ENCODE measurements around the gene DES. TPM values are rescaled to one million over a fixed set of nuclear protein-coding genes. Genes with fewer than 3 reads are reported as not detected.

The DES gene
- not detected for polyA plus RNA-seq (2012; ENCODE audit: low read depth, missing spikeins)

GRCh38 chr2:219418155-219419011, at the start of gene DES:
Gene DES (plus strand): TSS chr2:219418377. CDS start chr2:219418463, 86 bp downstream.
- no peak for TF ChIP-seq POLR2AphosphoS5 (IDR thresholded peaks at IDR 0.05; ENCODE audit: low read depth, low read length)
- TF ChIP-seq PAX5 (IDR thresholded peaks at IDR 0.05; ENCODE audit: insufficient read depth, low read length, severe bottlenecking): no peak
- TF ChIP-seq POLR2A (IDR thresholded peaks at IDR 0.05; ENCODE audit: low read depth, low read length): no peak
- no peak for TF ChIP-seq POU2F2 (IDR thresholded peaks at IDR 0.05; ENCODE audit: low read depth, low read length)
- no peak for TF ChIP-seq TAF1 (IDR thresholded peaks at IDR 0.05; ENCODE audit: low read depth, low read length)
- no peak for TF ChIP-seq SPI1 (IDR thresholded peaks at IDR 0.05; ENCODE audit: low read depth, low read length)

GRCh38 chr2:219368690-219369191, 49.4 kb upstream of the DES start:
- TF ChIP-seq POU2F2 (IDR thresholded peaks at IDR 0.05; ENCODE audit: low read depth, low read length): no peak
- no peak for DNase-seq (ENCODE audit: insufficient read length, low spot score)
- no peak for FAIRE-seq

More at GRCh38 chr2:219418155-219419011, at the start of gene DES:
- no peak for FAIRE-seq
- DNase-seq (ENCODE audit: insufficient read length, low spot score): no peak

- DNase-seq (ENCODE audit: insufficient read length, low spot score) (no peak), FAIRE-seq (no peak)
- TF ChIP-seq POLR2A (IDR thresholded peaks at IDR 0.05; ENCODE audit: low read depth, low read length) (no peak), POLR2AphosphoS5 (IDR thresholded peaks at IDR 0.05; ENCODE audit: low read depth, low read length) (no peak), SPI1 (IDR thresholded peaks at IDR 0.05; ENCODE audit: low read depth, low read length) (no peak), TAF1 (IDR thresholded peaks at IDR 0.05; ENCODE audit: low read depth, low read length) (no peak), PAX5 (IDR thresholded peaks at IDR 0.05; ENCODE audit: insufficient read depth, low read length, severe bottlenecking) (no peak), POU2F2 (IDR thresholded peaks at IDR 0.05; ENCODE audit: low read depth, low read length) (no peak)
Observed at GRCh38 chr2:219369447-219369861, 48.7 kb upstream of the DES start.

- DNase-seq (ENCODE audit: insufficient read length, low spot score): no peak
- no peak for TF ChIP-seq POU2F2 (IDR thresholded peaks at IDR 0.05; ENCODE audit: low read depth, low read length)
- TF ChIP-seq PAX5 (IDR thresholded peaks at IDR 0.05; ENCODE audit: insufficient read depth, low read length, severe bottlenecking): no peak
- no peak for TF ChIP-seq SPI1 (IDR thresholded peaks at IDR 0.05; ENCODE audit: low read depth, low read length)
- no peak for TF ChIP-seq TAF1 (IDR thresholded peaks at IDR 0.05; ENCODE audit: low read depth, low read length)
- no peak for TF ChIP-seq POLR2AphosphoS5 (IDR thresholded peaks at IDR 0.05; ENCODE audit: low read depth, low read length)
- TF ChIP-seq POLR2A (IDR thresholded peaks at IDR 0.05; ENCODE audit: low read depth, low read length): no peak
- FAIRE-seq: no peak
Observed at GRCh38 chr2:219378163-219378851, 39.9 kb upstream of the DES start.

GRCh38 chr2:219380926-219381325, 37.3 kb upstream of the DES start:
- no peak for FAIRE-seq
- TF ChIP-seq SPI1 (IDR thresholded peaks at IDR 0.05; ENCODE audit: low read depth, low read length) (no peak), TAF1 (IDR thresholded peaks at IDR 0.05; ENCODE audit: low read depth, low read length) (no peak), PAX5 (IDR thresholded peaks at IDR 0.05; ENCODE audit: insufficient read depth, low read length, severe bottlenecking) (no peak)
- DNase-seq (ENCODE audit: insufficient read length, low spot score): no peak

- TF ChIP-seq PAX5 (IDR thresholded peaks at IDR 0.05; ENCODE audit: insufficient read depth, low read length, severe bottlenecking) (no peak), SPI1 (IDR thresholded peaks at IDR 0.05; ENCODE audit: low read depth, low read length) (no peak), TAF1 (IDR thresholded peaks at IDR 0.05; ENCODE audit: low read depth, low read length) (no peak), POU2F2 (IDR thresholded peaks at IDR 0.05; ENCODE audit: low read depth, low read length) (no peak), POLR2A (IDR thresholded peaks at IDR 0.05; ENCODE audit: low read depth, low read length) (no peak), POLR2AphosphoS5 (IDR thresholded peaks at IDR 0.05; ENCODE audit: low read depth, low read length) (no peak)
- FAIRE-seq (no peak), DNase-seq (ENCODE audit: insufficient read length, low spot score) (no peak)
Observed at GRCh38 chr2:219381448-219381847, 36.7 kb upstream of the DES start.

- FAIRE-seq (no peak), DNase-seq (ENCODE audit: insufficient read length, low spot score) (no peak)
- no peak for TF ChIP-seq TAF1 (IDR thresholded peaks at IDR 0.05; ENCODE audit: low read depth, low read length)
- no peak for TF ChIP-seq SPI1 (IDR thresholded peaks at IDR 0.05; ENCODE audit: low read depth, low read length)
- TF ChIP-seq PAX5 (IDR thresholded peaks at IDR 0.05; ENCODE audit: insufficient read depth, low read length, severe bottlenecking): no peak
- no peak for TF ChIP-seq POLR2A (IDR thresholded peaks at IDR 0.05; ENCODE audit: low read depth, low read length)
- TF ChIP-seq POU2F2 (IDR thresholded peaks at IDR 0.05; ENCODE audit: low read depth, low read length): no peak
- TF ChIP-seq POLR2AphosphoS5 (IDR thresholded peaks at IDR 0.05; ENCODE audit: low read depth, low read length): no peak
Observed at GRCh38 chr2:219384083-219384713, 34.0 kb upstream of the DES start.

GRCh38 chr2:219384859-219385258, 33.3 kb upstream of the DES start:
- no peak for FAIRE-seq
- TF ChIP-seq POU2F2 (IDR thresholded peaks at IDR 0.05; ENCODE audit: low read depth, low read length): no peak
- no peak for TF ChIP-seq POLR2A (IDR thresholded peaks at IDR 0.05; ENCODE audit: low read depth, low read length)
- TF ChIP-seq TAF1 (IDR thresholded peaks at IDR 0.05; ENCODE audit: low read depth, low read length): no peak
- no peak for DNase-seq (ENCODE audit: insufficient read length, low spot score)

- TF ChIP-seq POLR2AphosphoS5 (IDR thresholded peaks at IDR 0.05; ENCODE audit: low read depth, low read length): no peak
- TF ChIP-seq TAF1 (IDR thresholded peaks at IDR 0.05; ENCODE audit: low read depth, low read length): no peak
- TF ChIP-seq SPI1 (IDR thresholded peaks at IDR 0.05; ENCODE audit: low read depth, low read length): no peak
- TF ChIP-seq PAX5 (IDR thresholded peaks at IDR 0.05; ENCODE audit: insufficient read depth, low read length, severe bottlenecking): no peak
- no peak for TF ChIP-seq POU2F2 (IDR thresholded peaks at IDR 0.05; ENCODE audit: low read depth, low read length)
- TF ChIP-seq POLR2A (IDR thresholded peaks at IDR 0.05; ENCODE audit: low read depth, low read length): no peak
- DNase-seq (ENCODE audit: insufficient read length, low spot score): no peak
- no peak for FAIRE-seq
Observed at GRCh38 chr2:219385958-219386520, 32.1 kb upstream of the DES start.

Measured in GM12891 (cell line).